ENCODE data around the gene IMPG1.

IMPG1 gene

GRCh38 chr6:75991941-75992340 is 80.5 kb downstream of the IMPG1 start:
- Histone ChIP-seq H3K36me3 (no peaks in the 10 kb centered on the region), H3K4me1 (ENCODE audit: control insufficient read depth in 1 of 2, insufficient read depth in 1 of 2, low read depth in 1 of 2, low read length in 1 of 2) (no peaks in the 10 kb centered on the region), H3K4me3 (ENCODE audit: low read depth in 1 of 2, low read length in 1 of 2) (no peak overlapping the region), H3K9me3 (no peaks in the 10 kb centered on the region), H3K27me3 (no peaks in the 10 kb centered on the region), H3K27ac (no peak overlapping the region)
- TF ChIP-seq CTCF (IDR thresholded peaks at IDR 0.05): no peak

- H3K27ac ChIP-seq: no peak overlapping the region
- no peaks in the 10 kb centered on the region for H3K27me3 ChIP-seq
- no peaks in the 10 kb centered on the region for H3K36me3 ChIP-seq
- no peaks in the 10 kb centered on the region for H3K9me3 ChIP-seq
- TF ChIP-seq CTCF (IDR thresholded peaks at IDR 0.05): no peak
- no peaks in the 10 kb centered on the region for H3K4me1 ChIP-seq (ENCODE audit: control insufficient read depth in 1 of 2, insufficient read depth in 1 of 2, low read depth in 1 of 2, low read length in 1 of 2)
- no peak overlapping the region for H3K4me3 ChIP-seq (ENCODE audit: low read depth in 1 of 2, low read length in 1 of 2)
These were observed 85.5 kb downstream of the IMPG1 start for GRCh38 chr6:75986935-75987334.

- no peak for TF ChIP-seq CTCF (IDR thresholded peaks at IDR 0.05)
- no peaks in the 10 kb centered on the region for H3K9me3 ChIP-seq
- H3K36me3 ChIP-seq: no peaks in the 10 kb centered on the region
- H3K27ac ChIP-seq: no peak overlapping the region
- H3K4me1 ChIP-seq (ENCODE audit: control insufficient read depth in 1 of 2, insufficient read depth in 1 of 2, low read depth in 1 of 2, low read length in 1 of 2): no peaks in the 10 kb centered on the region
- no peak overlapping the region for H3K4me3 ChIP-seq (ENCODE audit: low read depth in 1 of 2, low read length in 1 of 2)
- H3K27me3 ChIP-seq: no peaks in the 10 kb centered on the region
These were observed 96.6 kb downstream of the IMPG1 start for GRCh38 chr6:75975904-75976303.

- H3K9me3 ChIP-seq: no peaks in the 10 kb centered on the region
- H3K4me1 ChIP-seq (ENCODE audit: control insufficient read depth in 1 of 2, insufficient read depth in 1 of 2, low read depth in 1 of 2, low read length in 1 of 2): no peaks in the 10 kb centered on the region
- no peaks in the 10 kb centered on the region for H3K27me3 ChIP-seq
- no peak for TF ChIP-seq CTCF (IDR thresholded peaks at IDR 0.05)
- H3K4me3 ChIP-seq (ENCODE audit: low read depth in 1 of 2, low read length in 1 of 2): no peak overlapping the region
- no peaks in the 10 kb centered on the region for H3K36me3 ChIP-seq
- H3K27ac ChIP-seq: no peak overlapping the region
These were observed 102.4 kb downstream of the IMPG1 start for GRCh38 chr6:75970093-75970492.

GRCh38 chr6:75968143-75968542 is 104.3 kb downstream of the IMPG1 start:
- H3K9me3 ChIP-seq: no peaks in the 10 kb centered on the region
- no peak overlapping the region for H3K27ac ChIP-seq
- no peak for TF ChIP-seq CTCF (IDR thresholded peaks at IDR 0.05)
- no peaks in the 10 kb centered on the region for H3K4me1 ChIP-seq (ENCODE audit: control insufficient read depth in 1 of 2, insufficient read depth in 1 of 2, low read depth in 1 of 2, low read length in 1 of 2)
- no peaks in the 10 kb centered on the region for H3K36me3 ChIP-seq
- no peaks in the 10 kb centered on the region for H3K27me3 ChIP-seq
- no peak overlapping the region for H3K4me3 ChIP-seq (ENCODE audit: low read depth in 1 of 2, low read length in 1 of 2)

- Histone ChIP-seq H3K36me3 (no peaks in the 10 kb centered on the region), H3K4me1 (ENCODE audit: control insufficient read depth in 1 of 2, insufficient read depth in 1 of 2, low read depth in 1 of 2, low read length in 1 of 2) (no peaks in the 10 kb centered on the region), H3K27ac (no peak overlapping the region), H3K27me3 (no peaks in the 10 kb centered on the region), H3K9me3 (no peaks in the 10 kb centered on the region), H3K4me3 (ENCODE audit: low read depth in 1 of 2, low read length in 1 of 2) (no peak overlapping the region)
- no peak for TF ChIP-seq CTCF (IDR thresholded peaks at IDR 0.05)
These were observed 108.9 kb downstream of the IMPG1 start for GRCh38 chr6:75963569-75963968.

All from neutrophil (primary cell).